IMR-90 (cell line): ENCODE results near the gene TTC7B. TPM values are rescaled to one million over a fixed set of nuclear protein-coding genes. Genes with fewer than 3 reads are reported as not detected.

Experiments
- ATAC-seq: fragments of 200-7000 bp; cut with Tn5 transposase; 2 replicates; pipeline ENCODE4 v1.9.1; 2020; ENCODE audit warnings: low read depth, mild to moderate bottlenecking, moderate library complexity
- BruUV-seq: library from RNA; stranded (reverse); fragments of 400-500 nt; replicated peaks from 2 replicates; lab custom pipeline; 2021; lab: Mats Ljungman, UMichigan
- CTCF ChIA-PET: fragments of 300-600 bp; formaldehyde crosslinking; extraction: SDS; loops from one replicate; lab custom pipeline; 2021; ENCODE audit warnings: antibody characterized with exemption; lab: Yijun Ruan, JAX
- POLR2A ChIA-PET: fragments of 300-600 bp; sonication (Branson Sonifier 250); formaldehyde crosslinking; loops from one replicate; lab custom pipeline; 2022; ENCODE audit warnings: antibody characterized with exemption; ENCODE audit not compliant: unreplicated experiment; lab: Charles Lee
- DNase-seq: peaks from one replicate; pipeline ENCODE4 v3.0.0; 2013
- H2AFZ ChIP-seq: replicated peaks from 2 replicates; pipeline ENCODE3; 2013; ENCODE audit warnings: low read length, mild to moderate bottlenecking; ENCODE audit not compliant: poor library complexity
- H2AK5ac ChIP-seq: 2 replicates; pipeline ENCODE4 v1.6.1; 2013; ENCODE audit warnings: low read depth, low read length, inconsistent platforms
- H2AK9ac ChIP-seq: replicated peaks from 2 replicates; pipeline ENCODE3; 2013; ENCODE audit warnings: mild to moderate bottlenecking, low read depth, low read length, moderate library complexity; ENCODE audit not compliant: poor library complexity
- H2BK120ac ChIP-seq: 2 replicates; pipeline ENCODE4 v1.6.1; 2013; ENCODE audit warnings: low read depth, low read length, inconsistent platforms
- H2BK15ac ChIP-seq: 3 replicates; pipeline ENCODE4 v1.6.1; 2013; ENCODE audit warnings: low read depth, low read length, inconsistent platforms
- H2BK20ac ChIP-seq: 2 replicates; pipeline ENCODE4 v1.6.1; 2013; ENCODE audit warnings: low read depth, mild to moderate bottlenecking, inconsistent platforms, low read length, moderate library complexity
- H2BK5ac ChIP-seq: 2 replicates; pipeline ENCODE4 v1.6.1; 2013; ENCODE audit warnings: mild to moderate bottlenecking, low read depth, low read length, inconsistent platforms; ENCODE audit not compliant: poor library complexity, severe bottlenecking
- H3K14ac ChIP-seq: replicated peaks from 2 replicates; pipeline ENCODE4 v1.6.1; 2013; ENCODE audit warnings: low read depth, low read length, inconsistent platforms
- H3K18ac ChIP-seq: 2 replicates; pipeline ENCODE4 v1.6.1; 2013; ENCODE audit warnings: low read depth, low read length, control low read depth
- H3K23ac ChIP-seq: 2 replicates; pipeline ENCODE4 v1.6.1; 2013; ENCODE audit warnings: low read depth, low read length, inconsistent platforms
- H3K27ac ChIP-seq: 2 replicates; pipeline ENCODE4 v1.5.1; 2013; ENCODE audit warnings: mild to moderate bottlenecking, control low read depth, low read length; ENCODE audit not compliant: insufficient read depth
- H3K27me3 ChIP-seq: 2 replicates; pipeline ENCODE4 v1.6.1; 2013; ENCODE audit warnings: low read length; ENCODE audit not compliant: control insufficient read depth, insufficient read depth
- H3K36me3 ChIP-seq: 2 replicates; pipeline ENCODE4 v1.6.1; 2013; ENCODE audit warnings: low read length, mixed read lengths; ENCODE audit not compliant: control insufficient read depth, insufficient read depth
- H3K4ac ChIP-seq: 2 replicates; pipeline ENCODE4 v1.6.1; 2013; ENCODE audit warnings: low read depth, low read length, inconsistent platforms
- H3K4me1 ChIP-seq: 2 replicates; pipeline ENCODE4 v1.6.1; 2013; ENCODE audit warnings: low read length, mixed read lengths; ENCODE audit not compliant: control insufficient read depth, insufficient read depth
- H3K4me2 ChIP-seq: 2 replicates; pipeline ENCODE4 v1.6.1; 2013; ENCODE audit warnings: low read depth, mild to moderate bottlenecking, control low read depth, low read length, moderate library complexity
- H3K4me3 ChIP-seq: 2 replicates; pipeline ENCODE4 v1.5.1; 2013; ENCODE audit warnings: low read depth, mild to moderate bottlenecking, control low read depth, low read length, moderate library complexity; ENCODE audit not compliant: insufficient read depth
- H3K56ac ChIP-seq: 2 replicates; pipeline ENCODE4 v1.6.1; 2013; ENCODE audit warnings: low read length, inconsistent platforms; ENCODE audit not compliant: insufficient read depth; ENCODE audit errors: extremely low read depth
- H3K79me1 ChIP-seq, 2 experiments: 2 replicates each; pipeline ENCODE4 v1.6.1; 2013; ENCODE audit warnings: low read length in 2 of 2, inconsistent platforms in 1 of 2, low read depth in 1 of 2
- H3K9ac ChIP-seq: 2 replicates; pipeline ENCODE4 v1.6.1; 2013; ENCODE audit warnings: low read depth, low read length, control low read depth
- H3K9me1 ChIP-seq: 2 replicates; pipeline ENCODE4 v1.6.1; 2013; ENCODE audit warnings: low read length, inconsistent platforms; ENCODE audit not compliant: insufficient read depth
- H3K9me3 ChIP-seq: 2 replicates; pipeline ENCODE4 v1.6.1; 2013; ENCODE audit warnings: low read length; ENCODE audit not compliant: control insufficient read depth, insufficient read depth
- H4K20me1 ChIP-seq: 2 replicates; pipeline ENCODE4 v1.6.1; 2013; ENCODE audit warnings: low read length, inconsistent platforms; ENCODE audit not compliant: insufficient read depth
- H4K5ac ChIP-seq: 2 replicates; pipeline ENCODE4 v1.6.1; 2013; ENCODE audit warnings: mild to moderate bottlenecking, low read depth, low read length, control low read depth
- H4K8ac ChIP-seq, 2 experiments: 2 replicates each; pipeline ENCODE4 v1.6.1; 2013; ENCODE audit warnings: low read depth in 2 of 2, low read length in 2 of 2, control low read depth in 1 of 2, inconsistent platforms in 1 of 2
- H4K91ac ChIP-seq: 2 replicates; pipeline ENCODE4 v1.6.1; 2013; ENCODE audit warnings: low read depth, low read length, inconsistent platforms; ENCODE audit not compliant: insufficient read depth
- CEBPB ChIP-seq: IDR thresholded peaks from 2 replicates; pipeline ENCODE4 v1.6.1; 2012; ENCODE audit warnings: low read depth, low read length, improper control_type of control experiment
- CHD1 ChIP-seq: IDR thresholded peaks from 2 replicates; pipeline ENCODE4 v1.6.1; 2012; ENCODE audit warnings: low read depth, low read length, improper control_type of control experiment
- CTCF ChIP-seq: conservative IDR thresholded peaks from 2 replicates; pipeline ENCODE4 v1.5.1; 2012; ENCODE audit warnings: mild to moderate bottlenecking, low read depth, low read length, improper control_type of control experiment
- ELK1 ChIP-seq: fragments of 150-350 bp; IDR thresholded peaks from 2 replicates; pipeline ENCODE4 v1.6.1; 2016; ENCODE audit warnings: low read depth, mild to moderate bottlenecking, low read length, moderate library complexity, borderline replicate concordance
- MAFK ChIP-seq: IDR thresholded peaks from 2 replicates; pipeline ENCODE4 v1.6.1; 2012; ENCODE audit warnings: low read depth, low read length, improper control_type of control experiment
- MAZ ChIP-seq: IDR thresholded peaks from 2 replicates; pipeline ENCODE4 v1.6.1; 2012; ENCODE audit warnings: low read depth, mild to moderate bottlenecking, low read length, improper control_type of control experiment, moderate library complexity, borderline replicate concordance
- MXI1 ChIP-seq: IDR thresholded peaks from 2 replicates; pipeline ENCODE4 v1.6.1; 2012; ENCODE audit warnings: low read depth, mild to moderate bottlenecking, low read length, moderate library complexity, borderline replicate concordance
- RAD21 ChIP-seq: IDR thresholded peaks from 2 replicates; pipeline ENCODE4 v1.6.1; 2012; ENCODE audit warnings: low read length, improper control_type of control experiment
- RCOR1 ChIP-seq: IDR thresholded peaks from 2 replicates; pipeline ENCODE4 v1.6.1; 2012; ENCODE audit warnings: mild to moderate bottlenecking, low read length, improper control_type of control experiment; ENCODE audit not compliant: insufficient replicate concordance
- SMC3 ChIP-seq: fragments of 150-350 bp; IDR thresholded peaks from 2 replicates; pipeline ENCODE4 v1.6.1; 2016; ENCODE audit warnings: low read depth, mild to moderate bottlenecking, antibody characterized with exemption, low read length, moderate library complexity
- USF2 ChIP-seq: fragments of 150-350 bp; IDR thresholded peaks from 2 replicates; pipeline ENCODE4 v1.6.1; 2017; ENCODE audit warnings: mild to moderate bottlenecking, antibody characterized with exemption, low read length, low read depth
- WGBS, 2 experiments: methylation state at CpG; one replicate each; pipeline versions ENCODE4 v1.1.5 to v1.1.7; 2013; ENCODE audit warnings: missing lambda C conversion rate in 2 of 2; ENCODE audit not compliant: insufficient read length in 1 of 2; ENCODE audit errors: extremely low coverage in 2 of 2; 5-methylcytosine and 5-hydroxymethylcytosine counted together
- dilution Hi-C: fragments of 300-500 bp; cut with HindIII; formaldehyde crosslinking; loops from one replicate; pipeline ENCODE4 v1.14.3; 2018; ENCODE audit warnings: low sequenced_read_pairs; ENCODE audit not compliant: unreplicated experiment
- in situ Hi-C: fragments of 300-500 bp; cut with MboI; formaldehyde crosslinking; loops from 3 replicates; pipeline ENCODE4 v1.14.3; 2019; ENCODE audit warnings: low sequenced_read_pairs, inconsistent platforms, mixed read lengths
- intact Hi-C: fragments of 100-400 bp; cut with micrococcal nuclease; formaldehyde crosslinking; loops from 2 replicates; pipeline ENCODE4 v1.10.0; 2022
- polyA plus RNA-seq, 3 experiments: library from polyadenylated mRNA; depleted of rRNA; stranded (reverse); fragments of >200 nt; gene quantifications; 2 replicates each; pipeline ENCODE4 v1.2.3, GENCODE V29; 2012; ENCODE audit warnings: low replicate concordance in 1 of 3
- total RNA-seq: library from RNA; depleted of rRNA; stranded (reverse); fragments of >200 nt; gene quantifications from 2 replicates; pipeline ENCODE4 v1.2.3, GENCODE V29; 2012

Gene TTC7B
- total and polyA plus RNA-seq, 2 of the 4 experiments (the other 2 are of a cell fraction): 18.1 to 35.3 TPM

GRCh38 chr14:90571149-90571947 lies 244.9 kb downstream of the TTC7B start:
- WGBS, 2 experiments: 97% methylated on average over 5 of the region's 13 CpGs; no CpG with 5 or more reads in 1 of the 2 experiments
- Histone ChIP-seq H3K18ac (no peak overlapping the region), H3K9ac (no peak overlapping the region), H2AFZ (no peak overlapping the region), H2BK20ac (no peak overlapping the region), H4K8ac (no peak overlapping the region), H2AK5ac (no peak overlapping the region), H3K9me3 (no peaks in the 10 kb centered on the region), H3K79me1 (no peaks in the 10 kb centered on the region; a peak in 2 of 4 replicates), H3K14ac (no peak overlapping the region), H3K4me2 (no peak overlapping the region), H3K4me1 (no peaks in the 10 kb centered on the region), H2BK120ac (no peak overlapping the region), H3K4me3 (no peak overlapping the region), H2AK9ac (no peak overlapping the region), H4K91ac (no peak overlapping the region), H3K27me3 (no peaks in the 10 kb centered on the region), H3K27ac (no peak overlapping the region), H3K36me3 (peaks cover 4% of the 10 kb centered on the region; the same call in 1 of the 2 replicates), H3K56ac (no peak overlapping the region), H3K4ac (no peak overlapping the region), H4K5ac (no peak overlapping the region), H4K20me1 (no peaks in the 10 kb centered on the region), H3K23ac (no peak overlapping the region), H2BK15ac (no peak overlapping the region), H2BK5ac (no peak overlapping the region), H3K9me1 (peaks cover 4% of the 10 kb centered on the region; the same call in 1 of the 2 replicates)
- no peak for TF ChIP-seq RAD21
- no peak for TF ChIP-seq SMC3
- TF ChIP-seq MAZ: no peak
- no peak for TF ChIP-seq RCOR1
- TF ChIP-seq MAFK: no peak
- TF ChIP-seq MXI1: no peak
- no peak for TF ChIP-seq ELK1
- no peak for TF ChIP-seq USF2
- no peak for TF ChIP-seq CTCF
- no peak for TF ChIP-seq CHD1
- TF ChIP-seq CEBPB: no peak
- in situ Hi-C loops (no loop called here), intact Hi-C loops (no loop called here), dilution Hi-C loops (no loop called here)
- BruUV-seq: no TSS peak
- ChIA-PET CTCF (no interaction called here), POLR2A (no interaction called here)
- DNase-seq (no peak), ATAC-seq (no peak)
